Endothelial cell (in vitro differentiated cells): ENCODE measurements around the gene ARPC2. TPM values are rescaled to one million over a fixed set of nuclear protein-coding genes. Genes with fewer than 3 reads are reported as not detected.

ENCODE experiments used
- DNase-seq: peaks from one replicate; pipeline ENCODE4 v3.0.0; 2021; ENCODE audit warnings: low spot score
- H3K27ac Mint-ChIP-seq: one replicate; pipeline ENCODE4 v1.8.0; 2021; ENCODE audit warnings: mixed read lengths, inconsistent platforms; ENCODE audit not compliant: unreplicated experiment
- H3K27me3 Mint-ChIP-seq: one replicate; pipeline ENCODE4 v1.8.0; 2021; ENCODE audit warnings: mild to moderate bottlenecking, moderate library complexity, mixed read lengths, inconsistent platforms; ENCODE audit not compliant: unreplicated experiment
- H3K36me3 Mint-ChIP-seq: one replicate; pipeline ENCODE4 v1.8.0; 2021; ENCODE audit warnings: mild to moderate bottlenecking, low read depth, mixed read lengths, inconsistent platforms; ENCODE audit not compliant: unreplicated experiment
- H3K4me1 Mint-ChIP-seq: one replicate; pipeline ENCODE4 v1.8.0; 2021; ENCODE audit warnings: mild to moderate bottlenecking, mixed read lengths, inconsistent platforms; ENCODE audit not compliant: unreplicated experiment
- H3K4me3 Mint-ChIP-seq: one replicate; pipeline ENCODE4 v1.8.0; 2021; ENCODE audit warnings: mild to moderate bottlenecking, mixed read lengths, inconsistent platforms; ENCODE audit not compliant: unreplicated experiment
- H3K9me3 Mint-ChIP-seq: one replicate; pipeline ENCODE4 v1.8.0; 2021; ENCODE audit warnings: mixed read lengths, inconsistent platforms; ENCODE audit not compliant: unreplicated experiment
- CTCF ChIP-seq: fragments of 200-600 bp; sonication (generic); IDR thresholded peaks from one replicate; pipeline ENCODE4 v1.5.0; 2021; ENCODE audit warnings: antibody characterized with exemption; ENCODE audit not compliant: unreplicated experiment
- total RNA-seq: library from RNA; stranded (reverse); fragmentation: NEBNext Ultra II Directional; extraction: Animal tissue kit (Norgen Biotek cat#: 25700); gene quantifications from one replicate; pipeline ENCODE4 v1.2.1, GENCODE V29; 2021; ENCODE audit not compliant: unreplicated experiment

The ARPC2 gene
- total RNA-seq, 1 donor from 2014 or later: 468 TPM

DNA sequence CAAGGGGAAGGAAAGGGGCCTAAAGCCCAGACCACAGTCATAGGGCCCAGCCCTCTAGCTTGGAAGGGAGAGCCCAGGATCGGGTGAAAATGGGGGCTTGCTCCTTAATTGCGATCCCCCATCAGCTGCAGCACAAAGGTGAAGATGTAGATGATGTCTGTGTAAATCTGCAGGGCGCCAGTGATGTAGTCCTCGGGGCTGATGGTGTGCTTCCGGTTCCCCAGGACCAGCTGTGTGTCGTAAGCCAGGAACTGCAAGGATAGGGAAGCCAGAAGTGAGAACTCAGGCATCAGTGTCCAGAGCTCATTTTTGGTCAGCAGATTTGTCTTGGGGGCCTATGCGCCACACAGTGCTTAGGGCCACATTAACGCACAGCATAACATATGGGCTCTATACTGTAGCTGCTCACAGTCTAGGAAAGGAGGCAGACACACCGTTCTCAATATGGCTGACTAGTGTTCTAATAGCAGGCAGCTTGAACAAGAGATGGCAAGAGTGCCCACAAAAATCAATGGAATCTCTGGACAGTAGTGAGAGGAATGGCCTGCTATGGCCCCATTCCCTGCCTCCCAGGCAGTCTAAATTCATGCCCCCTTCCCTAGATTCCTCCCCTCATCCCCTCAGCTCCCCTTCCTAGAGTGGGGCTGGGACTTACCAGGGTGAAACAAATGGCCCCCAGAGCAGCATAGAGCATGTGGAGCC is 58.5 kb downstream of the ARPC2 start:
- Mint-ChIP-seq H3K27ac (no peak overlapping the region), H3K4me1 (peaks cover 17% of the 10 kb centered on the region)
- TF ChIP-seq CTCF: no peak

DNA sequence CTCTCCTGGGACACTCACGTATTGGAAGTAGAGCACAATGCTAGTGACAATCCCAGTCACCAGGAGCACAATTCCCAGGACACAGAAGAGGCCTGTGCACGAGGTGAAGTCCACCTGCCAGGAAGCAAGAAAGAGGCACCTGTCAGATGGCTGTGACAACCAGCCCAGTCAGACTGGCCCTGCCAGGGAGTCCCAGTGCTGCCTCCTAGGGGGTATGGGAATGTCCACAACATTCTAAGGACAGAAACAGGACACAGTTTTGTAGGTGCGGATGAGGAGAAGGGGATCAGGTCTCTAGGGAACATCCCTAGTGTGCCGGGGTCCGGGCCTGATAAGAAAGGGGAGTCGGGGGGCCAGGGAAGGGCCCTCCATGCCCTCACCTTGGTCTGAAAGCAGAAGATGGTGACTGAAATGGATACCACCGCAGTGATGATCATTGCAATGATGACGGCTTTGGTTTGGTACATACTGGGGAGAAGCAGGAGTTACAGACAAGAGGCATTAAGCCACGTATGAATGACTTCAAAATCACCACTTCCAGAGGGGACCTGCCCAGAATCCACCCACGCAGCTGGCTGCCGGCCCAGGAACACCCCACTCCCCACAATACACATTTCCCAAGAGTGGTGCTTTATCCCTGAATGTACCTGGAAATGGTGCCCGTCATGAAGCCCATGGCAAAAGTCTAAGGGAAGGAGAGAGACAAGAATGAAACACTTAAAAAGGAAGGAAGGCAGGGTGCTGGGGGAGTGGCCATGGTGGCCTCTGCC is 60.2 kb downstream of the ARPC2 start:
- DNase-seq: no peak
- Mint-ChIP-seq H3K9me3 (no peaks in the 10 kb centered on the region), H3K4me3 (no peak overlapping the region), H3K27ac (no peak overlapping the region), H3K4me1 (peaks cover 7% of the 10 kb centered on the region), H3K36me3 (peaks cover 54% of the 10 kb centered on the region), H3K27me3 (peaks cover 12% of the 10 kb centered on the region)
- TF ChIP-seq CTCF: no peak

More for the DNA sequence above, 58.5 kb downstream of the ARPC2 start:
- no peak overlapping the region for H3K4me3 Mint-ChIP-seq
- peaks cover 56% of the 10 kb centered on the region for H3K36me3 Mint-ChIP-seq
- peaks cover 15% of the 10 kb centered on the region for H3K27me3 Mint-ChIP-seq
- DNase-seq: no peak
- no peaks in the 10 kb centered on the region for H3K9me3 Mint-ChIP-seq

GRCh38 chr2:218277921-218278320 is 60.9 kb downstream of the ARPC2 start:
- H3K27ac Mint-ChIP-seq: no peak overlapping the region
- H3K36me3 Mint-ChIP-seq: peaks cover 51% of the 10 kb centered on the region
- TF ChIP-seq CTCF: no peak
- H3K9me3 Mint-ChIP-seq: no peaks in the 10 kb centered on the region
- no peak overlapping the region for H3K4me3 Mint-ChIP-seq
- DNase-seq: no peak
- peaks cover 3% of the 10 kb centered on the region for H3K4me1 Mint-ChIP-seq
- H3K27me3 Mint-ChIP-seq: peaks cover 12% of the 10 kb centered on the region

DNA sequence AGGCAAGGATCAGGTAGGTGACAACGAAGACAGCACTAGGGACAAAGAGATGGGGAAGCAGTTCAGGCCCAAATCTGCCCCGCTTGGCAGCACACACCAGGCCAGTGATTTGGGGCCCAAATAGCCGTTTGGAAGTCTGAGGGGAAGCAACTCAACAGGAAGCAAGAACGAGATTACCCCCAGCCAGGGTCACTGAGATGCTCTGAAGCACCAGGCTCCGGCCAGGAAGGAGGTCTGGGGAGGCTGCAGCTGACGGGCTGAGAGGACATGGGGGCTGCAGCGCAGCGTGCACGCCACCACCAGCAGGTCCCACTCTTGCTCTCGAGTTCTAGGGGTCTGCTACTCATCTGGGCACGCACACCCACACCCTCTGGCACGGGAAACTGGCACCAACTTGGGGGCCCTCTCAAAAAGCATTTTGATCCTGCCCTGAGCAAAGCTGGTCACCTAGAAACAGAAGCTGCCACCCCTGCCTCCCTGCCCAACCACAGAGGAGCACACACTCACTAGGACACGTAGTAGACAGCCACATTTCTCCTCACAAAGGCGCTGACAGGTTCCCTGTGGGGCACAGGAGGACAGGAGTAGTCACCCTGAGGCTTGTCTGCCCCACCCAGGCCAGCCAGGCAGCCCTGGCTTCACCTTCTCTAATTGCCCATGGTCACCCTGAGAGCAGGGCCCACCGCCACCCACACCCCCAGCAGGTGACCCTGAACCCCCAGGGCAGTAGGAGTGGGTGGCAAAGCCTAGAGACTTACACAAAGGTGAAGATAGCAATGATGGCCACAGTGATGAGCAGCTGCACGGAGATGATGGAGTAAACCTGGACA is 61.8 kb downstream of the ARPC2 start:
- Mint-ChIP-seq H3K4me3 (no peak overlapping the region), H3K27ac (no peak overlapping the region), H3K4me1 (peaks cover 3% of the 10 kb centered on the region), H3K9me3 (no peaks in the 10 kb centered on the region), H3K36me3 (peaks cover 52% of the 10 kb centered on the region), H3K27me3 (peaks cover 16% of the 10 kb centered on the region)
- TF ChIP-seq CTCF: no peak
- no peak for DNase-seq
